HG03439 (cell line): ENCODE data around the gene CAPN8.
A peak's percentile ranks its signal among the peaks of the same experiment; 100 is the strongest.

Source experiments
- ATAC-seq: cut with Tn5 transposase; IDR thresholded peaks from one replicate; pipeline ENCODE4 v1.9.1; 2021; ENCODE audit warnings: mild to moderate bottlenecking, moderate library complexity; ENCODE audit not compliant: unreplicated experiment

The CAPN8 gene

DNA sequence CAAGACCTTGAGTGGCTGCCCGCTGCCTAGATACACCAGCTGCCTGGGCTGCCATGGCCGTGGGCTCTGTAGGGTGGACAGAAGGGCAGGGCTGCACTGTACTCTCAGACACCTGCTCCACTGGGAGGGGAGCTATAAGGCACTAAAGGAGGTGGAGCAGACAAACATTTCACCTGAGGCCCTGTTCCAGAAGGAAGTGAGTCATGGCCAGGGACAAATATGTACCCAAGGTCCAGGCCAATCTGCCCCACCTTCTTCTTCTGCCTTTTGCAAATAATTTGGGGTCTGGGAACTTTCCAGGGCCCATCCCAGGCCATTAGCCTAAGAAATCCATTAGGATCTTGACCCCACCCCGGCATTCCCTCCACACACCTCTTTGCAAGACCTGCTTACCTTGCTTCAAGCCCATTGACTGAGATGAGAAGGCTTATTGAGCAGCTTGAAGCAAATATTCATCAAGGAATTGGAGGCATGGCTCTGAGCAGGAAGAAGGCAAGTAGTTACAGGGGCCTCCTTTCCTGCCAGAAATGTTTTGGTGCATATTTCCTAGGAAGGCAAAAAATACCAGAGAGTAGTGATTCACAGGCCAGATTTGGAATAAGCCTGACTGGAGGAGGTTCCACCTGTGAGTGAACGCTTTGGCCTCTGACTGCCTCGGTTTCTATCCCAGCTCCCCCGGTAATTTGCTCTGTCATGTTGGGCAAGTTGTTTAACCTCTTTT lies at the start of gene CAPN8:
CAPN8 (minus strand) TSS at position 110 of the 721 bp plus-strand sequence; CDS start at position 55, 55 bp downstream.
- ATAC-seq, result no peak

DNA sequence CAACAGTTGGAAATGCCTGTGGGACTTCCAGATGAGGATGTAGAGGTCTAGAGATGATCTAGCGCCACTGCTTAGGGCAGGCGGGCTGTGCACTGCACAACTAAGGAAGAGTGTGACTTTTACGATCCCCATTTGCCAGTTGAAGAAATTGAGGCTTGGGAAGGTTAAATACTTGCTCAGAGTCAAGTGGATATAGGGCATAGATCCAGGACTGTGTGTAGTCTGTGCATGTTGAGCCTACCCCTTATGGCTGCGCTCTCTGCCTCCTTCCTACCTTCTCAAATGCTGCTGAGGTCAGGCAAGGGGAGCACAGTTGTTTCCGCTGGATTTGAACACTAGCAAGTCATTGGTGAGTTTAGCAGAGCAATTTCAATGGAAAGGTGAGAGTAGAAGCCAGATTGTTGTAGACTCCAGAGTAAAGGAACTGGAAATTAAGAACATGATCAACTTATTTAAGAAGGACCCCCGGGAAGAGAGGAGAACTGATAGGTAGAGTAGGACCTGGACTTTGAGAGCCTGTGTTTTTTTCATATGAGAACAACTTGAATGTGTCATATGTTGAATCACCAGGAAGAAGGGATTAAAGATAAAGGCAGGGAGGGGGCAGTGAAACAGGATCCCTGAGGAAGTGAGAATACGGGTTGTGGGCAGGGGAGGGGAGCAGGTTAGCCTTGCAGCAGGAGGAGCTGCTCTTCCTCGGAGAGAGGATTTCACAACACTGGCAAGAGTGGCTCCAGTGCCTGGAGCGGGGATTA lies 49.5 kb upstream of the CAPN8 start:
- ATAC-seq, result no peak

DNA sequence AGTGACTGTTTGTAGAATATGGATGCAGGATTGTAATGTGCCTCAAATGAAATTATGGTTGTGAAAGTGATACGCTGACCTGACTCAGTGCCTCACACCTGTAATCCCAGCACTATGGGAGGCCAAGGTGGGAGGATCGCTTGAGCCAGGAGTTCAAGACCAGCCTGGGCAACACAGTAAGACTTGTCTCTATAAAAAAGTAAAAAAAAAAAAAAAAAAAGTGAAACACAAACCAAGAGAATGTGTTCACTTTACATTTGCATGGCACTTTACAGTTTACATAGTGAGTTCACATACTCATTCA lies 48.9 kb upstream of the CAPN8 start:
- no peak for ATAC-seq

DNA sequence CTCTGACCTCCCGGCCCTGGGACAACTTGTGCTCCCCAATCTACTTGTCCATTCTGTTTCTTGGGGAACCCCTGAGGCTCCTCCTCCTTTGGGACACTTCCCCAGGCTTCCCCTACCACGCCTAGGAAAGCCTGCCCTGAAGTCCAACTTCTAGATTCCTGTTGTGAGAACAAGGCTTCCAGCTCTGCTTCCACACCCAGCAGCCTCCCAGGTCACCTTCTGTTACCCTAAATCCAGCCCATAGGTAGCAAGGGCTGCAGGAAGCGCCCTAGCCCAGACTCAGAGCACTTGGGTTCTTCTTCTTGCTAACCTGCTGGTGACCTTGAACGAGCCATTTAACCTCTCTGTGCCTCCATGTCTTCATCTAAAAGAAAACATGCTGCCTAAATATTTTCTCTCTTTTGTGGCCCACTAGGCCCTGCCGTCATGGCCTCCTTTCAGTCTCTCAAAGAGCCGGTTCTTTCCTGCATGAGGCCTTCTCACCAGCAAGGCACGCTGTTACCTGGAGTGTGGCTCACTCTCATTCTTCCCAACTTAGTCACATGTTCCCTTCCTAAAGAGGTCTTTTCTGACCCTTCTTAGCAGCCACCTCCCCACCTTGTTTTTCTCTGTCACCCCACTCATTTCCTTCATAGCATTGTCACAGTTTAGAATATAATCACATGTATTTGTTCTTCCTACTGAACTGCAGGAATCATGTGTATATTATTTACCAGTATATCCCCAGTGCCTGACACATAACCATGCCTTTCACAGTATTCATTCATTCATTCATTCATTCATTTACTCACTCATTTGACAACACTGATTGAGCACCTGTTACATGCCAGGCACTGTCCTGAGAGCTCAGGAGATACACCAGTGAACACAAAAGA lies 48.3 kb upstream of the CAPN8 start:
- ATAC-seq, result no peak

DNA sequence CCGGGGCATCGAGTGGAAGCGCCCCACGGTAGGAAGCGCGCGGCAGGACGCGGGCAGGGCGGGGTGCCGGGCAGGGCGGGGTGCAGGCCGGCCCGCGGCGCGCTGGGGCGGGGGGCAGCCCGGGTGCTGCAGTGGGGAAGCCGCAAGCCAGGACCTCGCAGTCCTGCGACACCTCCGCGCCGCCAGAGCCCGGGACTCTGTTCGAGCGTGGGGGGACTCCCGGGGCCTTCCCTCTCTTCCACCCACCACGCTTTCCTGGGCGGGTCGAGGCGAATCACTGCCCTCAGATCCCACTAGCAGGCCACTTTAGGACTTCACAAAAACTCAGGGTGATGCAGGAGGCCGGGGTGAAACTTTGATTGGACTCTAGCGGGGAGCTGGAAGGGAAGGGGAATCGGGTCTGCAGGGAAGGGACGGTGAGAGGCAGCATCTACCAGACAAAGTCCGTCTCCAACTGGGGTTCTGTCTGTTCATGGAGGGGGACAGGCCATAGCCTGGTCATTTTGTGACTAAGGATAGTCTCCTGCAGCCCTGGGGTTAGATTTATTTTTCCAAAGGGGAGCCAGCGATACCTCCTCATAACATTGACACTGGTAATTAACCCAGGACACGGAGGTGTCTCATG lies 47.5 kb upstream of the CAPN8 start:
- peak; percentile 30 for ATAC-seq

DNA sequence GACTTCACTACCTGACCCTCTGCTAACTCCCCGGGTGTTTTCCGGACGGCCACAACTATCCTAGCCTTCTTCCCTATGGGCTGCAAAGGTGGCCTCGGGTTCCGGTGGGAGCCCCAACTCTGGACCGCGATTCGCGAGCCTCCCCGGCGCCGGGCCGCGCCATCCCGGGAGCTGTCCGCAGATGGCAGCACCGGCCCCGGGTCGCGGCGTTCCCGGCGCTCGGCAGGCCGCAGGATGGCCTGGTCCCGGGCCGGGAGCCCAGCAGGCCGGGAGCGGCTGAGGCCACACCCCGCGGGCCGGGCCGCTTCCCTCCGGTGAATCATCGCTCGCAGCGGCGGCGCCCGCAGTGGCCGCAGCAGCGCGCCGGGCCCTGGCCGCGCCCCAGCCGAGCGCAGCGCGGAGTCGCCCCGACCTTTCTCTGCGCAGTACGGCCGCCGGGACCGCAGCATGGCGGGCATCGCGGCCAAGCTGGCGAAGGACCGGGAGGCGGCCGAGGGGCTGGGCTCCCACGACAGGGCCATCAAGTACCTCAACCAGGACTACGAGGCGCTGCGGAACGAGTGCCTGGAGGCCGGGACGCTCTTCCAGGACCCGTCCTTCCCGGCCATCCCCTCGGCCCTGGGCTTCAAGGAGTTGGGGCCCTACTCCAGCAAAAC lies 46.8 kb upstream of the CAPN8 start, which contains the start of gene CAPN2:
CAPN2 (plus strand) TSS at position 346 of the 656 bp plus-strand sequence; CDS start at position 448, 102 bp downstream.
- peak; percentile 59 for ATAC-seq

DNA sequence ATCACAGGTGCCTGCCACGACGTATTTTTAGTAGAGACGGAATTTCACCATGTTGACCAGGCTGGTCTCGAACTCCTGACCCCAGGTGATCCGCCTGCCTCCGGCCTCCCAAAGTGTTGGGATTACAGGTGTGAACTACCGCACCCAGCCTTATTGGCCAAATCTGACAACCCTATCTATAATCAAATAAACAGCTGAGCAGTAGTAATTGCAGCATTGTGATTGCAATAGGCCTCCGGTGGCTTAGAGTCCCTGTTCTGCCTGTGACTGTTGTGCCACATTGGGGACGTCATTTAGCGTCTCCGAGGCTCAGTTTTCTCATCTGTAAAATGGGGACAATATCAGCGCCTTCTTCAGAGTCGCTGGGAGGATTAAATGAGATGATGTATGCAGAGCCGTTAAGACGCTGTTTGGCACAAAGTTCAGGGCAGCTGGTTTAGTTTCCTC lies 46.3 kb upstream of the CAPN8 start:
- no peak for ATAC-seq

DNA sequence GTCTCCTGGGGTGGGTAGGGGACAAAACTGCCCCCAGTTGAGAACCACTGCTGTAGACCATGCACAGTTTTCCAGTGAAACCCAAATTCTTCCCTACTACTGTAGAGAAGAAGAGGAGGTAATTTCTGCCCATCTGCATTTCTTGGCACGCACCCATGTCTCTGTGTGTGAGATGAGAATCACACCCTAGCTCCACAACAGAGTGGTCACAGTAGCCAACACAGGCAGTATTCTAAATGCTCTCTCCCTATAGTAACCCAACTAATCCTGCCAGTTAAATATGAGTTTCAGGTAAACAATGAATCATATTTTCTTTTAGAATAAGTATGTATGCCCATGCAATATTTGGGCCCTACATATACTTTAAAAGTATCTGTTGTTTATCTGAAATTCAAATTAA lies 45.7 kb upstream of the CAPN8 start:
- ATAC-seq, result no peak

DNA sequence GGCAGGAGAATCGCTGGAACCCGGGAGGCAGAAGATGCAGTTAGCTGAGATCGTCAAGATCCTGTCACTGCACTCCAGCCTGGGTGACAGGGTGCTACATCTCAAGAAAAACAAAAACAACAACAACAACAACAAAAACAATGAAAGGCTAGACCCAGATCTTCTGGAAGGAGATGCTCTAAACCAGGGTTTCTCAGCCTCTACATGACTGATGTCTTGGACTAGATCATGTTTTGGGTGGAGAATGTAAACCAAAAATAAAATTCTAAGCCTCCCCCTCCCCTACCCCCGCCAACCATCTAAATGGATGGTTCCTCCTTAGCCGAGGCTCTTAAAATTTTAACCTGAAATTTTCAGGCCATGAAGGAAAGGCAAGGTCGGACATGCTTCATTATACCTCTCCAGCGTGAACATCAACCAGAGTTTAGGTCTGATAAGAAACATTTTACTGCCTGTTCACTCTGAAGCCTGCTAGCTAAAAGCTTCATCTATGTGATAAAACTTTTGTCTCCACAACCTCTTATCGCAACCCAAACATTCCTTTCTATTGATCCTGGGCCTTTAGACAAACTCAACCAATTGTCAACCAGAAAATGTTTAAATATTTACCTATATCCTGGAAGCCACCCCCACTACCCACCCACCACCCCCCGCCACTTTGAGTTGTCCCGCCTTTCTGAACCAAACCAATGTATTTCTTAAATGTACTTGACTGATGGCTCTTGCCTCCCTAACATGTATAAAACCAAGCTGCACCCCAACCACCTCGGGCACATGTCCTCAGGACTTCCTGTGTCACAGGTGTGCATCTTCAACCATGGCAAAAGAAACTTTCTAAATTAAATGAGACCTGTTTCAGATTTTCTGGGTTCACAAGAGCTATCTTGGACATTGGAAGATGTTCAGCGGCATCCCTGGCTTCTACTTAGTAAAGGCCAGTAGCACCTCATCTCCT lies 45.0 kb upstream of the CAPN8 start:
- ATAC-seq, result no peak

DNA sequence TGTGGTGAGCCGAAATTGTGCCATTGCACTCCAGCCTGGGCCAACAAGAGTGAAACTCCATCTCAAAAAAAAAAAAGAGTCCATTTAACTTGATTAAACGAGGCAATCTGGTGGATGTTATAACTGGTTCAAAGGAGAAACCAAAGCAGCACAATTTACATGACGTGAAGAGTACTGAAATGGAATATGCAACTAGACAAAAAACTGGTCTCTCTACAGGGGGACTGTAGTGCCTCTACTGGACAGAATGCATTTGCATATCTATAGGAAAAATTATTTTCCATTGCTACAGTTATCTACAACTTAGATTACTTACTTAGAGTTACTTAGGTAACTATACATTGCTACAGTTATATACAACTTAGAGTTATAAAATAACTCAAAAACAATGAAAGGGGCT lies 44.1 kb upstream of the CAPN8 start:
- no peak for ATAC-seq

DNA sequence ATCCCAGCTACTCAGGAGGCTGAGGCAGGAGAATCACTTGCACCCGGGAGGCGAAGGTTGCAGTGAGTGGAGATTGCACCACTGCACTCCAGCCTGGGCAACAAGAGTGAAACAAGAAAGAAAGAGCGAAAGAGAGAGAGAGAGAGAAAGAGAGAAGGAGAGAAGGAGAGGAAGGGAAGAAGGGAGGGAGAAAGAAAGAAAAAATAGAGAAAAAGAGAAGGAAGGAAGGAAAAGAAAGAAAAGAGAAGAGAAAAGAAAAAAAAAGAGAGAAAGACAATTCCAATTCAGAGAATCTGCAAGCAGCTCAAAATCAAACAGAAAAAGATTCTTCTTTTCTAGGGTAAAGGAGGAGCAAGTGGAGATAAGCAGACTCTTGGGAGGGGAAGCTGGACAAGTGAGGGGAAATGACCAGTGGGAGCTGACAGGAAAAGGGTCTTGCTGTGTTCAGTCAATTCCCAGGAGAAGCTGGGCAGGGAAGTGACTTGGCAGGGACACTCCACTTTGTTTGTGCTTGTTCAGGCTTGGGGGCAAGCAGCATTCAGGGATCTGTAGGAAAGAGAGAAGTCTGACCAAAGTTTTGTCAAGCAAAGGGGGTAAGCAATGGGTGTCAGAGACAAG lies 43.3 kb upstream of the CAPN8 start:
- ATAC-seq, result no peak

DNA sequence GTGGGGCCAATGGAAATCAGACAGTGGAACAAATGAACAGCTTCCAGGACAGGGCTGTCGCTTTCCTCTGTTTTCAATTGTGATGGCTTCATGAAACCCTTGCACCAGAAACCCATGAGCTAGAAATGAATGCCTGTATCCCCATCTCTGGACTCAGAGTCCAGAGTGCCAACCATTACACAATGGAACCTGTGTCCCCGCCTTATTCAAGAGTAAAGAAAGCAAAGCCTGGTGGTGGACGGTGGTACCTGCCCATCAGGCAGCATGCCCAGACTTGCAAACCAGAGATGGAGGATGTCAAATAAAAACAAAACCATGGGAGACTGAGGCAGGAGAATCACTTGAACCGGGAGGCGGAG lies 42.5 kb upstream of the CAPN8 start:
- ATAC-seq, result no peak

DNA sequence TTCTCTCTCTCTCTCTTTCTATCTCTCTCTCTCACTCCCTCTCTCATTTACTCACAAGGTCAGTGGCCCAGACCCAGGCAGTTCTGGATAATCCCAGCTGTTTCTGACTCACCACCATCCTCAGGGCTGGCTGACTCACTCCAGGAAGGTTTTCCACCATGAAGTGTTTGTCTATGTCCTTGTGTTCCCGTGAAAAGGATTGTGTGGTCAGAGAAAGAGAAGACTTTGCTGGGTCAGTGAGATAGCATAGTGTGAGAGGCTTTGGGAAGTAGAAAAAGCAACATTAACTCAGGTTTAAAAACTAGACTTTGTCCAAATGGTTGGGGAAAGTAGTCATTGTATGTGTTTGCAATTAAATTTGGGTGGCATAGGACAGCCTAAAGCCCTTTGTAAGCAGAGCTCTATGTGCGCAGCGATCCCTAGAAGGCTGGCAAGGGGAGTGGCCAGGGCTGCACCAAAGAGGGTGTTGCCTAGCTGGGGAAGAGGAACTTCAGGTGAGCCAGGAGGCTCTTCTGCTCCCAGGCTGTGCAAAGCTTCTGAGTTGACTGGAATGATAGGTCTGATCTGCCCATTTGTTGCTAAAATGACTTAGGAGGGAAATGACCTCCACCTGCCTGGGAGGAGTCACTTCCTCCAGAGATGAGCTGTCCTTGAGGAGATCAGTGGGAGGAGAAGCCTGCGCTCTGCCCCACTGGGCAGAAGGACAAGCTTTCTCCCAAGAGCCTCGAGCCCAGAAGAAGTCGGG lies 41.9 kb upstream of the CAPN8 start:
- no peak for ATAC-seq

DNA sequence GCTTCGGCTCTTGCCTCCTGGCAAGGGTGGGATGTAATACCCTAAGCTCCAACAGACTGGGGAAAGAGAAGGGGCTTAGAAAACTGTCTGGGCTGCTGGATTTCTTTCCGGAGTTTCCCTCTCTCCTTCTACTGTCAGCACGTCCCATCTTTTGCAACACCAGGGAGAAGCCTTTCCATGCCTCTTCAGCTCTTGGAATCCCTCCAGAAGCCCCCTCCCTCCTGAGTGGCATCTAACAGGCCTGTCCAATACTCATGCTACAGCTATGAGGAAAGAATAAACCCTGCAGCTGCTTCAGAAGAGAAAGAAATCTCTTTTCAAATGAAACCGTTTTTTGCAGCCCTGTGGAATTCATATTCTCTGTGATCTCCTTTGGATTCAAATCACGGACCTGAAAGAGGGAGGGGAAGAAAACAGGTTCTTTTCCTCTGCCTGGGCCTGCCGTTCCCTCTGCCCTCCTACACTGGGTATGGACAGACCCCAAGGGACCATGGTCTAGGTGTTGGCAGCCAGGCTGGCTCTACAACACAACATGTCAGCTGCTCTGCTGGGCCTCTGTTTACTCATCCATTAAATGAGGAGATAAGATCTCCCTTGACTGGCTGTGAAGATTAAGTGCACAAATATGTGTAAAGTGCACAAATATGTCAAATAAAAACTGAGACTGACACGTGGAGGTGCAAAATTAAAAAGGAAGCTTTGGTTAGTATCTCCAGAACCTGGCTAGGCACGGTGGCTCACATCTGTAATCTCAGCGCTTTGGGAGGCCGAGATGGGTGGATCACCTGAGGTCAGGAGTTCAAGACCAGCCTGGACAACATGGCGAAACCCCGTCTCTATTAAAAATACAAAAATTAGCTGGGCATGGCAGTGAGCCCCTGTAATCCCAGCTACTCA lies 40.8 kb upstream of the CAPN8 start:
- no peak for ATAC-seq

DNA sequence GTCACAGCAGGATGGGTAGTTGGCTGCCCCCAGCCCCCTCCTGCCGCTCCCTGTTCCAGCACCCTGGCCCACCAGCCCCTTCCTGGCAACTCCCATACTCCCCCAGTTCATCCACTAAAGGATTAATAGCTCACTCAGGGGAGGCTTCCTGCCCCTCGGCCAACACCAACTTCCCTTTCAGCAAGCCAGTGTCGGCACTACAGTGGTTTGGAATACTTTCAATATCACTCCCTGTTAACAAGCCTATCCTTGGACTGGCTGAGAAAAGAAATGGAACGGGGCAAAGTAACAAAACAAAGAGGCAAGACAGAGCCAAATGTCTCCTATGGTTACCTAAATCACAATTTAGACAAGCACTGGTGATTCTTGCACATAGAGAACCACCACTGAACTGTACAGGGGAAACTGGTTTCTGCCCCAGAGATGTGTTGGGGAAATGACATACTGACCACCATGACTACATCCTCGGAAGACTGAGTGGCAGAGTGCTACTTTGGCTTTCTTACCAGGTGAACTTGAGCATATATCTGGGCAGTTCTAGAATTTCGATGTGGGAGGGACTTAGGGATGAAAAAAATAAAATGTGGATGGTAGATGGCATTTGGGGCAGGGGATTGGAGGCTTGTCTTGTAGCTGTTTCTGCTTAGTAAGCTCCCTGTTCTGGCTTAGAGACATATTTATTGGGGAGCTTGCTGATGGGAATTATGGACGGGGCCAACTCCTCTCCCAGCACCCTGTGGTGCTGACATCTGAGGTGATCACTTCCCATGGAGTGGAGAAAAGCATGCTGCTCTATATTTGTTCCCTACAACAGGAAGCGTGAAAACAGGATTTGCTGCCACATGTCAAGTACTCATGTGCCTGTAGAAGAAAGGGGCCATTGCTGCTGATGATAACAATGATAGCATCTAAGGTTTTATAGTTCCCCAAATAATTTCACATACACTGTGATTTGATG lies 39.7 kb upstream of the CAPN8 start:
- ATAC-seq, result no peak

DNA sequence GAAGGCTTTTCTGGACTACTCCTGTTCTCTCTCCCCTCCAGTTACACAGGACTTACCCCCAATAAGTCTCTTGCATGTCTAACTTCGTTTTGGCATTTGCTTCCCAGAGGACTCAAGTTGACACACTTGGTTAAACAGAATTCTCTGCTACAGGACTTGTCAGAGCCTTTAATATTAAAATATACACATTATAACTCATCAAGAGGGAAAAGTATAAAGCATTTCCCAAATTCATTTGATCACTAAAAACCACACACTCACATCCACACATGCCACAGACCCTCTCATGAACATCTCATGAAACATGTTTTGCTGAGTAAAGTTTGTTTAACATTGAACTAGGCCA lies 38.1 kb upstream of the CAPN8 start:
- ATAC-seq, result no peak
